K562 (cell line): ENCODE measurements around the gene SCPEP1. TPM values are rescaled to one million over a fixed set of nuclear protein-coding genes. Genes with fewer than 3 reads are reported as not detected.

ENCODE experiments used
- ADNP ChIP-seq: fragments of 200-800 bp; sonication (Bioruptor generic); IDR thresholded peaks from 2 replicates; pipeline ENCODE4 v1.6.1; 2016; ENCODE audit warnings: missing genetic modification characterization, missing compliant biosample characterization
- BCL6 ChIP-seq: fragments of 250-450 bp; sonication (Bioruptor Pico); IDR thresholded peaks from 2 replicates; pipeline ENCODE4 v1.4.0; 2020
- DPF2 ChIP-seq: fragments of 450-650 bp; IDR thresholded peaks from 2 replicates; pipeline ENCODE4 v1.6.1; 2016
- HCFC1 ChIP-seq: IDR thresholded peaks from 2 replicates; pipeline ENCODE4 v1.6.1; 2012; ENCODE audit warnings: low read depth, low read length, improper control_type of control experiment
- MCM3 ChIP-seq: fragments of 450-650 bp; IDR thresholded peaks from 2 replicates; pipeline ENCODE4 v1.6.1; 2016
- MEIS2 ChIP-seq: fragments of 450-650 bp; IDR thresholded peaks from 2 replicates; pipeline ENCODE4 v1.6.1; 2014; ENCODE audit warnings: mild to moderate bottlenecking; ENCODE audit not compliant: partially characterized antibody
- MLX ChIP-seq, 2 experiments: fragments of 450-650 bp in 1 of 2; sonication (generic) in 1 of 2; formaldehyde crosslinking; conservative IDR thresholded peaks; 2 replicates each; pipeline versions ENCODE4 v1.4.0 to v1.8.1; 2020 to 2022; ENCODE audit warnings: mild to moderate bottlenecking in 1 of 2, missing genetic modification reagents in 1 of 2
- MTA2 ChIP-seq: fragments of 450-650 bp; IDR thresholded peaks from 2 replicates; pipeline ENCODE4 v1.6.1; 2016; ENCODE audit warnings: low read depth
- NCOR1 ChIP-seq: fragments of 450-650 bp; IDR thresholded peaks from 2 replicates; pipeline ENCODE4 v1.6.1; 2016; ENCODE audit warnings: mild to moderate bottlenecking, moderate library complexity
- NR2C1 ChIP-seq, 2 experiments: fragments of 450-650 bp; IDR thresholded peaks; 2 replicates each; pipeline ENCODE4 v1.6.1; 2017; ENCODE audit warnings: mild to moderate bottlenecking in 2 of 2, antibody characterized with exemption in 1 of 2, inconsistent platforms in 1 of 2, missing compliant biosample characterization in 1 of 2, missing genetic modification characterization in 1 of 2
- PTTG1 ChIP-seq: fragments of 450-650 bp; IDR thresholded peaks from 2 replicates; pipeline ENCODE4 v1.6.1; 2016; ENCODE audit warnings: low read depth, mild to moderate bottlenecking, missing genetic modification characterization, missing compliant biosample characterization
- SREBF2 ChIP-seq: sonication (generic); formaldehyde crosslinking; IDR thresholded peaks from 2 replicates; pipeline ENCODE4 v1.4.0; 2020; ENCODE audit warnings: mild to moderate bottlenecking, missing genetic modification reagents
- TCF3 ChIP-seq: sonication (generic); formaldehyde crosslinking; IDR thresholded peaks from 2 replicates; pipeline ENCODE4 v1.4.0; 2020; ENCODE audit warnings: mild to moderate bottlenecking, missing genetic modification reagents
- TEAD4 ChIP-seq, 2 experiments: sonication (generic) in 1 of 2; formaldehyde crosslinking in 1 of 2; IDR thresholded peaks; 2 replicates each; pipeline versions ENCODE4 v1.6.1 to v1.8.0; 2012 to 2022; ENCODE audit warnings: borderline replicate concordance in 1 of 2, inconsistent platforms in 1 of 2, low read length in 1 of 2, mild to moderate bottlenecking in 1 of 2, missing genetic modification reagents in 1 of 2
- TRIM24 ChIP-seq, 2 experiments: fragments of 450-650 bp; IDR thresholded peaks; 2 replicates each; pipeline ENCODE4 v1.6.1; 2016
- ZNF134 ChIP-seq: fragments of 250-450 bp; sonication (Bioruptor Pico); conservative IDR thresholded peaks from 2 replicates; pipeline ENCODE4 v1.4.0; 2020
- polyA plus RNA-seq, 8 experiments: library from polyadenylated mRNA; depleted of rRNA in 4 of 8; stranded (reverse) in 5 of 8; unstranded in 3 of 8; fragments of >200 nt; fragmentation: Nextera tagmentation in 2 of 8; fragmentation: Illumina TruSeq in 1 of 8; extraction: Ambion mirVana in 2 of 8; extraction: Trizol in 1 of 8; gene quantifications; 2 replicates each; pipeline versions ENCODE4 v1.2.1 to v1.2.3, GENCODE V29; 2011 to 2014; ENCODE audit warnings: inconsistent platforms in 1 of 8, missing spikeins in 1 of 8
- total RNA-seq, 7 experiments: library from RNA; depleted of rRNA in 6 of 7; stranded (reverse); fragments of >200 nt in 6 of 7; fragmentation: Illumina TruSeq in 2 of 7; extraction: Trizol in 2 of 7; gene quantifications; 2 replicates each; pipeline versions ENCODE4 v1.2.1 to v1.2.3, GENCODE V29; 2011 to 2021; ENCODE audit warnings: low replicate concordance in 1 of 7

The SCPEP1 gene
- total and polyA plus RNA-seq, 9 of the 15 experiments (the other 6 are each of a cell fraction or from before 2014, with no cell fraction given), result 5.1 to 14.8 (median 7.2) TPM

- TF ChIP-seq SREBF2 (CRISPR knock-in tag) (no peak), ADNP (tag) (peak; percentile 53; the same call in 1 of the 2 replicates), HCFC1 (no peak), NR2C1 (IDR thresholded peaks at IDR 0.05) (no peak), NR2C1 (tag; IDR thresholded peaks at IDR 0.05) (0 out of 2 replicates have a peak, but pooled peaks have one; percentile 55), MLX (CRISPR knock-in tag; conservative IDR thresholded peaks at IDR 0.05) (no peak), MTA2 (peak; percentile 48), MEIS2 (peak; percentile 83), ZNF134 (CRISPR knock-in tag) (no peak), DPF2 (peak; percentile 81), NCOR1 (peak; percentile 43; the same call in 1 of the 2 replicates), BCL6 (CRISPR knock-in tag) (no peak), TCF3 (peak; percentile 62), TRIM24 (IDR thresholded peaks at IDR 0.05) (peak; percentile 41 to 58; a peak in 2 of 4 replicates), TEAD4 (IDR thresholded peaks at IDR 0.05; ENCODE audit: low read length) (peak; percentile 57), TEAD4 (CRISPR knock-in tag; IDR thresholded peaks at IDR 0.05; ENCODE audit: borderline replicate concordance) (no peak), PTTG1 (tag) (no peak), MCM3 (no peak)
Observed at GRCh38 chr17:57020208-57020607, 42.3 kb downstream of the SCPEP1 start (continued).
